Activated naive CD8-positive, alpha-beta T cell treated with anti-CD3 and anti-CD28 coated beads, Interleukin-2, amount 50 U/mL, for 24 hours (primary cell): ENCODE measurements around the gene RSPH6A.
"Not testable (repeated sequence)": the region's sequence is repeated elsewhere in the genome, so short reads cannot be mapped to it uniquely, and the experiment has no call there.

Source experiments
- ATAC-seq: fragments of 150-1000 bp; cut with Tn5 transposase; one replicate; pipeline ENCODE4 v1.10.0; 2021
- DNase-seq: peaks from one replicate; pipeline ENCODE4 v3.0.0; 2021
- H3K27ac Mint-ChIP-seq: one replicate; pipeline ENCODE4 v1.8.0; 2021; ENCODE audit warnings: mild to moderate bottlenecking, mixed read lengths
- H3K27me3 Mint-ChIP-seq: one replicate; pipeline ENCODE4 v1.8.0; 2021; ENCODE audit warnings: mixed read lengths
- H3K36me3 Mint-ChIP-seq: one replicate; pipeline ENCODE4 v1.8.0; 2021; ENCODE audit warnings: low read depth, mixed read lengths
- H3K4me1 Mint-ChIP-seq: one replicate; pipeline ENCODE4 v1.8.0; 2021; ENCODE audit warnings: mixed read lengths
- H3K4me3 Mint-ChIP-seq: one replicate; pipeline ENCODE4 v1.8.0; 2021; ENCODE audit warnings: mild to moderate bottlenecking, moderate library complexity, mixed read lengths
- H3K9me3 Mint-ChIP-seq: one replicate; pipeline ENCODE4 v1.8.0; 2021; ENCODE audit warnings: mixed read lengths

The RSPH6A gene

DNA sequence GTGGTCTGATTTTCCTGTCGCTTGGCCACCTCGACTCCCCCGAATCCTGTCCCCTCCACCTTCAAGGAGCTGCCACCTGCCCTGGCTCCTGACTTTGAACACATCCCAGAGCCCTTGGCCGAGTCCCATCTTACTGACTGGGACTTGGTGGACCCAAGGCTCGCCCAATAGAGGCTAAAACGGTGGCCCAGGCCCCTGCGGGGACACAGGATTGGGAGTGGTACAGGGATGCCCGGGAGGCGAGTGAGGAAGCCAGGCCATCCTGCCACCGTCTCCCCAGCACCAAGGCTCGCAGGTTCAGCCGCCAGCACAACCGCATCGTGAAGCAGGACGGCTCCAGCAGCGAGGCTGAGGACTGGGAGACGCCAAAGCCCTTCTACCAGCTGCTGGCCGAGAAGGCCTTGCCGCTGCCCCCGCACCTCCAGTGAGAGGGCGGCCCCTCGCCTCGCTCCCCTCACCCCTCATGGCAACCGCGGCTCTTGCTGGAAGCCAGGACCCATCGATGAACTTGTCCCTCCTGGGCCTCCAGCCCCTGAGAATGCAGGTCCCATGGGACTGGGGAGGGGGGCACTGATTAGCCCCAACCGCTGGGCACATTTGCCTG lies 51.3 kb downstream of the RSPH6A start:
- H3K4me3 Mint-ChIP-seq = no peak overlapping the region
- H3K36me3 Mint-ChIP-seq = no peaks in the 10 kb centered on the region
- no peaks in the 10 kb centered on the region for H3K9me3 Mint-ChIP-seq
- DNase-seq (no peak), ATAC-seq (no peak)
- H3K4me1 Mint-ChIP-seq = no peaks in the 10 kb centered on the region
- peaks cover 13% of the 10 kb centered on the region for H3K27me3 Mint-ChIP-seq
- H3K27ac Mint-ChIP-seq = no peak overlapping the region

DNA sequence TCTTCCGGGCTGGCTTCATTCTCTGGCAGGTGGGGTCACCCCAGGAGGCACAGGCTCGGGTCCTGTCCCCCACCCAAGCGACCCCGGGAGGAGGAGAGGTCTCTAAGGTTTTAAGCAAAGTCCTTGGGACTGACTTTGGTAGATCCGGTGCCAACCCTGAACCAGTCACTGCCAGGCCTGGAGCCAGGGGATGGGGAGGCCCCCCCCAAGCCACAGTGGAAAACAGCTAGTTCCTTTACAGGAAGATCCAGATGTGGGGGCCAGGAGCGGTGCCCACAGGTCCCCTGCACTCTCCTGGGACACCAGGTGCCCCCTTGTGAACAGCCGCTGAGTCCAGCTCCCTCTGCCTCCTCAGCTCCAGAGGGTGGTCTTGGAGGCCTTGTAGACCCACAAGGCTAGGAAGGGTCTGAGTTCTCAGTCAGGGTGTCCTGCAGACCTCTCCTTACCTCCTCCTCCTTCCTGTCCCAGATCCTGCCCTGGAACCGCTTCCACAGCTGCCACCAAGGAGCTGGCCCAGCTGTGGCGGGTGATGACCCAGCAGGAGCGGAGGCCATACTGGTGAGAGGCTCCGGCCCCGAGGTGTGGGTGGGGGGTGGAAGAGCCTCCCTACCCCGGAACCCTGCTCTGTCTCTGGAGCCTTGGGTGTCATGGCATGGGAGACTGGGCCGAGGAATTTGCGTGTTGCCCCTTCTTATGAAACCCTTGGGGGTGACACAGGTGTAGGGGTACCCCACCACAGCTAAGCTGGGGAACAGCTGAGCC lies 52.1 kb downstream of the RSPH6A start:
- no peaks in the 10 kb centered on the region for H3K4me1 Mint-ChIP-seq
- DNase-seq = no peak
- H3K4me3 Mint-ChIP-seq = no peak overlapping the region
- H3K27ac Mint-ChIP-seq = no peak overlapping the region
- no peaks in the 10 kb centered on the region for H3K36me3 Mint-ChIP-seq
- H3K27me3 Mint-ChIP-seq = peaks cover 13% of the 10 kb centered on the region
- no peak for ATAC-seq
- no peaks in the 10 kb centered on the region for H3K9me3 Mint-ChIP-seq

DNA sequence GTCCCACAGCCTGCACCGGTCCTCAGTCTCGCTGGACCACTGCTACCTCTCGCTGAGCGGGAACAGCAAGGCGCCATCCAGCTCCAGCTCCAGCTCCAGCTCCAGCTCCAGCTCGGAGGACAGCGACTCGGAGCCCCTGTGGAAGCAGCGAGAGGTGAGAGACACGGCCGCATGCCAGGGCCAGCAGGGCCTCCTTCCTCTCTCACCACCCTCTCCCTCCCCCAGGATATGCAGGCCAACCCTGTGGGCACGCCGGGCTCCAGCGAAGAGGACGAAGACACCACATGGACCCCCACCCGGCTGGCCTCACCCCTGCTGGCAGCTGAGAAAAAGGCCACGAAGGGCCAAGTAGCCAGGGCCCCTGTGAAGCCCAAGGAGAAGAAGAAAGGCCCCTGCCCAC lies 53.4 kb downstream of the RSPH6A start:
- Mint-ChIP-seq H3K27ac (no peak overlapping the region), H3K36me3 (no peaks in the 10 kb centered on the region), H3K9me3 (no peaks in the 10 kb centered on the region), H3K4me1 (no peaks in the 10 kb centered on the region), H3K27me3 (peaks cover 13% of the 10 kb centered on the region), H3K4me3 (no peak overlapping the region)
- DNase-seq = no peak
- ATAC-seq = no peak

DNA sequence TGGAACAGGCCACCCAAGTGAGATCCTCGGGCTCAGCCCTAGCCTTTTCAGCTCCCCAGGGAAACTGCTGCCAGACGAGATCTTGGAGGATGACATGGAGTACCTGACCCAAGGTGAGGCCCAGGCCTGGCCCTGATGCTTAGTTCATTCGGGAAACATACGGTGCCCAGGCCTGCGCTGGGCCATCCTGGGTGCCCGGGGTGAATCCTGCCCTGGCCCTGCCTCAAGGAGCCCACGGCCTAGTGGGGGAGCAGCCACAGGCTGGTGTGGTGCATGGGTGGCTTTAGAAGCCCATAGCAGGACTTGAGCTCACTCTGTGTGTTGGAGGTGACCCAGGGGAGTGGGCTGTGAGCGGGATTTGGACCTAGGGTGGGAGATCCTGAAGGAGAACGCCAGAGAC lies 56.2 kb downstream of the RSPH6A start:
- Mint-ChIP-seq H3K27me3 (peaks cover 3% of the 10 kb centered on the region), H3K36me3 (no peaks in the 10 kb centered on the region), H3K27ac (no peak overlapping the region), H3K4me1 (no peaks in the 10 kb centered on the region), H3K4me3 (no peak overlapping the region), H3K9me3 (no peaks in the 10 kb centered on the region)
- ATAC-seq = no peak
- no peak for DNase-seq

DNA sequence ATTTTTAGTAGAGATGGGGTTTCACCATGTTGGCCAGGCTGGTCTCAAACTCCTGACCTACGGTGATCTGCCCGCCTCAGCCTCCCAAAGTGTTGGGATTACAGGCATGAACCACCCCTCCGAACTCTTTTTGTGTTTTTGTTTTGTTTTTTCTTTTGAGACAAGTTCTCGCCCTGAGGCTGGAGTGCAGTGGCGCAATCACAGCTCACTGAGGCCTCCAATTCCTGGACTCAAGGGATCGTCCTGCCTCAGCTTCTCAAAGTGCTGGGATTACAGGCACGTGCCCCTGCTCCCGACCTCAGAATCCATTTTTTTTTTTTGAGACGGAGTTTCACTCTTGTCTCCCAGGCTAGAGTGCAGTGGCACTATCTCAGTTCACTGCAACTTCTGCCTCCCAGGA lies 57.4 kb downstream of the RSPH6A start:
- H3K36me3 Mint-ChIP-seq = no peaks in the 10 kb centered on the region
- peaks cover 3% of the 10 kb centered on the region for H3K27me3 Mint-ChIP-seq
- H3K4me1 Mint-ChIP-seq = no peaks in the 10 kb centered on the region
- H3K27ac Mint-ChIP-seq = no peak overlapping the region
- ATAC-seq = no peak
- no peak for DNase-seq
- no peaks in the 10 kb centered on the region for H3K9me3 Mint-ChIP-seq
- no peak overlapping the region for H3K4me3 Mint-ChIP-seq

DNA sequence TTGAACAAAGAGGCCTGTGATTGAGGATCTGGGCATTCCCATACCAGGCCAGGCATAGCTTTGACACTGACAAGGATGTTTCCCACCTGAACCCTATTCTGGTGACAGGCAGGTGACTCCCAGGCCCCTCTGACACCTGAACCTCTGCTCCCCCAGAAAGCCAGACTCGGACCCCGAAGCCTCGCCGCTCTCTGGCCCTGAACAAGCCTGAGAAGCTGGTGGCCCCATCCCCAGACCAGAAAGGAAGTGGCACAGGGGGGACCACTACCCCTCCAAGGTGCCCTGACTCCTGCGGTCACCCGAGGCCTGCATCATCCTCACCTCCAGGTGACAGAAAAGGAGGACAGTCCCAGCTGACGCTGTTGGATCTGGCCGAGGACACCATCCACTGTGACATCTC lies 60.8 kb downstream of the RSPH6A start:
- Mint-ChIP-seq H3K4me3 (no peak overlapping the region), H3K4me1 (no peaks in the 10 kb centered on the region), H3K27ac (no peak overlapping the region), H3K36me3 (no peaks in the 10 kb centered on the region), H3K9me3 (no peaks in the 10 kb centered on the region), H3K27me3 (peaks cover under 1% of the 10 kb centered on the region)
- ATAC-seq (no peak), DNase-seq (no peak)

DNA sequence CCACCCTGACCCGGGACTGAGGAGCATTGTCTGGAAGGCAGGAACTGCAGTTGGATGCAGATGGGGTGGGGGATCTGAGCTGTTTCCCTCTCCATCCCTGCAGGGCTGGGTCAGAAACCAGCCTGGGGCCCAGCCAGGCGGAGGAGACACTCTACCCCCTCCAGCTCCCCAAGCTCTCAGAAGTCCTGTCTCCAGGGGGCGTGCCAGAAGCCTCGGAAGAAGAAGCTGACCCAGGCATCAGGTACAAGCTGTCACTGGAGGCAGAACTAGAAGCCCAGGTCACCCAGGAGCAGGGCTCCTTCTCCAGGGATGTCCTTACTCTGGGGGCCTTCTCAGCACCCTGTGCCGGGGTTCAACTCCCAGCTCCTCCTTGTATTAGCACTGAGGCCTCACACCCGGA lies 61.6 kb downstream of the RSPH6A start:
- H3K4me3 Mint-ChIP-seq = no peak overlapping the region
- no peaks in the 10 kb centered on the region for H3K27me3 Mint-ChIP-seq
- H3K9me3 Mint-ChIP-seq = no peaks in the 10 kb centered on the region
- no peak for DNase-seq
- no peaks in the 10 kb centered on the region for H3K36me3 Mint-ChIP-seq
- ATAC-seq = no peak
- no peak overlapping the region for H3K27ac Mint-ChIP-seq
- H3K4me1 Mint-ChIP-seq = no peaks in the 10 kb centered on the region

DNA sequence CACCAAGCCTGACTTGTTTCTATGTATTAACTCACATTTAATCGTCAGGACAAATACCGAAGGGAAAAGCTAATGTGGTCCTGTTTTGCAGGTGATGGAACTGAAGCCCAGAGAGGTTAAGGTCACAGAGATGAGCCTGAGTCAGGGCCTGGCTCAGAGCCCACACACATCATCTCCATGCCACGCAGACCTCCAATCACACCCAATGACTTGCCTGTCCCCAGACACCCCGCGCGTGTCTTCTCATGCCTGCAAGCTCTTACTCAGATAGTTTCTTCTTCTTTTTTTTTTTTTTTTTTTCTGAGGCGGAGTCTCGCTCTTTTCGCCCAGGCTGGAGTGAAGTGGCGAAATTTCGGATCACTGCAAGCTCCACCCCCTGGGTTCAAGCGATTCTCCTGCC lies 62.5 kb downstream of the RSPH6A start:
- ATAC-seq (peak; percentile 54), DNase-seq (no peak)
- Mint-ChIP-seq H3K36me3 (no peaks in the 10 kb centered on the region), H3K4me3 (no peak overlapping the region), H3K9me3 (no peaks in the 10 kb centered on the region), H3K27me3 (peaks cover 2% of the 10 kb centered on the region), H3K4me1 (no peaks in the 10 kb centered on the region), H3K27ac (no peak overlapping the region)

DNA sequence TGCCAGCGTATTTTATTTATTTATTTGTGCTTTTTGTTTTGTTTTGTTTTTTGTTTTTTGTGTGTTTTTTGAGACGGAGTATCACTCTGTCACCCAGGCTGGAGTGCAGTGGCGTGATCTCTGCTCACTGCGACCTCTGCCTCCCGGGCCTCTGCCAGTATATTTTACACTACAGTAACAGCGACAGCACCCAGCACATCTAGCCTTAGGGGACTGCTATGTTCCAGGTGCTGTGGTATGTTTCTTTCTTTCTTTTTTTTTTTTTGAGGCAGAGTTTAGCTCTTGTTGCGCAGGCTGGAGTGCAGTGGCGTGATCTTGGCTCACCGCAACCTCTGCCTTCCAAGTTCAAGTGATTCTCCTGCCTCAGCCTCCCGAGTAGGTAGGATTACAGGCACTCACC lies 63.6 kb downstream of the RSPH6A start:
- not testable (repeated sequence) for H3K4me3 Mint-ChIP-seq, H3K36me3 Mint-ChIP-seq, H3K9me3 Mint-ChIP-seq, ATAC-seq, DNase-seq, H3K4me1 Mint-ChIP-seq, H3K27me3 Mint-ChIP-seq, H3K27ac Mint-ChIP-seq

DNA sequence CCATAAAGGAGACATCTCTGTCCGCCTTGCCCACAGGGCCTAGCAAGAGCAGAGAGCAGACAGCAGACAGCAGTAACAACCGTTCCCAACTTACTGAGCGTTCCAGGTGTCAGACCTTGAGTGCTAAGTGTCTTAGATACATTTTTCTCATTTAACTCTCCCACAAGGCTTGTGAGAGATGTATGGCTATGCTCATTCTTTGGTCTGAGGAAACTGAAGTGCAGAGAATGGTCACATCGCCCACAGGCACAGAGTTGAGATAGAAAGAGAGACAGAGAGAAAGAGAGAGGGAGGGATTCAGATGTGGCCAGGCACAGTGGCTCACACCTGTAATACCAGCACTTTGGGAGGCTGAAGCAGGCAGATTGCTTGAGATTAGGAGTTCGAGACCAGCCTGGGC lies 67.6 kb downstream of the RSPH6A start:
- no peak for ATAC-seq
- Mint-ChIP-seq H3K4me1 (no peaks in the 10 kb centered on the region), H3K27ac (no peak overlapping the region)

DNA sequence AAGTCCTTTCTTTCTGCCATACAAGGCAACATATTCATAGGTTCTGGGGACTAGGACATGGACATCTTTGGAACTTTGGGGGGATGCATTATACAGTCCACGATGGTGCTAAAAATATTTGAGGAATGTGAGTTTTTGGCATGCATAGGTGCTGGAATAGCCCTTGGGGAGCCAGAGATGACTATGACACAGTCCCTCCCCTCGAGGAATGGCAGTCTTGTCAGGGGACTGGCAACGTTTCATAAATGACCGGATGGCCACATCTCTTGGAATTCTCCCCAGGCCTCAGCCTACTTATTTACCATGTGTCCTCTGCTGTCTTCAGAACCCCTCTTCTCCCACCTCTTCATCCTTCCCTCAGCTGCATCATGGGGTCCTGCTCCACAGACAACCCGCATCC lies 68.2 kb downstream of the RSPH6A start:
- no peaks in the 10 kb centered on the region for H3K9me3 Mint-ChIP-seq
- ATAC-seq (no peak), DNase-seq (no peak)
- no peak overlapping the region for H3K4me3 Mint-ChIP-seq
- H3K4me1 Mint-ChIP-seq = no peaks in the 10 kb centered on the region
- peaks cover 16% of the 10 kb centered on the region for H3K27me3 Mint-ChIP-seq
- no peaks in the 10 kb centered on the region for H3K36me3 Mint-ChIP-seq
- H3K27ac Mint-ChIP-seq = no peak overlapping the region

More for the DNA sequence above, 67.6 kb downstream of the RSPH6A start:
- Mint-ChIP-seq H3K36me3 (no peaks in the 10 kb centered on the region), H3K4me3 (no peak overlapping the region), H3K9me3 (no peaks in the 10 kb centered on the region), H3K27me3 (peaks cover 13% of the 10 kb centered on the region)
- no peak for DNase-seq
